ENCODE data around the gene SLC46A2.

GRCh38 chr9:112911736-112912135, 21.1 kb upstream of the SLC46A2 start:
- no peak for TF ChIP-seq CTCF (IDR thresholded peaks at IDR 0.05)
- no peak for TF ChIP-seq POLR2A (IDR thresholded peaks at IDR 0.05)
